CD14-positive monocyte (primary cell): ENCODE data around the gene PRSS27. TPM values are rescaled to one million over a fixed set of nuclear protein-coding genes. Genes with fewer than 3 reads are reported as not detected.

ENCODE experiments used
- DNase-seq, 3 donors: peaks; one replicate each; pipeline ENCODE4 v3.0.0-alpha.2; 2011 to 2022
- H2AFZ ChIP-seq: 2 replicates; pipeline ENCODE4 v1.6.0; 2012; ENCODE audit warnings: mild to moderate bottlenecking, low read depth, low read length, inconsistent platforms; ENCODE audit not compliant: insufficient read depth, poor library complexity, severe bottlenecking
- H3K27ac ChIP-seq, 2 donors: 1 replicate in 1 of 2; 2 replicates in 1 of 2; pipeline ENCODE4 v1.5.1; 2012 to 2013; ENCODE audit warnings: low read length in 2 of 2, control low read depth in 1 of 2, inconsistent platforms in 1 of 2, low read depth in 1 of 2, mild to moderate bottlenecking in 1 of 2
- H3K27me3 ChIP-seq, 2 donors: one replicate each; pipeline versions ENCODE4 v1.6.0 to v1.6.1; 2011 to 2013; ENCODE audit warnings: low read length in 2 of 2; ENCODE audit not compliant: control insufficient read depth in 2 of 2, insufficient read depth in 2 of 2
- H3K36me3 ChIP-seq, 2 donors: replicated peaks in 1 of 2; 1 replicate in 1 of 2; 2 replicates in 1 of 2; pipeline versions ENCODE4 v1.5.1 to v1.6.1; 2012 to 2013; ENCODE audit warnings: low read length in 2 of 2, control low read depth in 1 of 2, inconsistent platforms in 1 of 2, mild to moderate bottlenecking in 1 of 2; ENCODE audit not compliant: insufficient read depth in 2 of 2, control insufficient read depth in 1 of 2
- H3K4me1 ChIP-seq, 2 donors: 1 replicate in 1 of 2; 2 replicates in 1 of 2; pipeline versions ENCODE4 v1.5.1 to v1.6.1; 2012 to 2013; ENCODE audit warnings: low read length in 2 of 2, control low read depth in 1 of 2, inconsistent platforms in 1 of 2, mild to moderate bottlenecking in 1 of 2, moderate library complexity in 1 of 2; ENCODE audit not compliant: insufficient read depth in 2 of 2, control insufficient read depth in 1 of 2
- H3K4me2 ChIP-seq: replicated peaks from 2 replicates; pipeline ENCODE3; 2012; ENCODE audit warnings: low read length, moderate library complexity, mild to moderate bottlenecking; ENCODE audit not compliant: poor library complexity, severe bottlenecking; ENCODE audit errors: extremely low read depth
- H3K4me3 ChIP-seq, 3 experiments: fragments of 200-600 bp in 1 of 3; sonication (generic) in 1 of 3; replicated peaks in 1 of 3; 1 replicate in 2 of 3; 2 replicates in 1 of 3; pipeline ENCODE4 v1.5.1; 2011 to 2013; ENCODE audit warnings: low read length in 3 of 3, mild to moderate bottlenecking in 3 of 3, control low read depth in 2 of 3, low read depth in 2 of 3, inconsistent platforms in 1 of 3, moderate library complexity in 1 of 3
- H3K79me2 ChIP-seq: 2 replicates; pipeline ENCODE4 v1.6.0; 2012; ENCODE audit warnings: mild to moderate bottlenecking, control low read depth, inconsistent platforms, low read length, moderate library complexity; ENCODE audit not compliant: insufficient read depth
- H3K9ac ChIP-seq: 2 replicates; pipeline ENCODE4 v1.6.0; 2017; ENCODE audit warnings: low read length, mild to moderate bottlenecking; ENCODE audit not compliant: insufficient read depth, poor library complexity, severe bottlenecking
- H3K9me3 ChIP-seq, 2 donors: replicated peaks in 1 of 2; 1 replicate in 1 of 2; 2 replicates in 1 of 2; pipeline versions ENCODE4 v1.5.1 to v1.6.1; 2012 to 2013; ENCODE audit warnings: low read length in 2 of 2, control low read depth in 1 of 2; ENCODE audit not compliant: control insufficient read depth in 1 of 2, insufficient read depth in 1 of 2
- H4K20me1 ChIP-seq: 2 replicates; pipeline ENCODE4 v1.6.0; 2012; ENCODE audit warnings: mild to moderate bottlenecking, low read length, control low read depth, moderate library complexity; ENCODE audit not compliant: insufficient read depth
- H3K27ac Mint-ChIP-seq, 7 donors: one replicate each; pipeline ENCODE4 v1.8.0; 2020; ENCODE audit warnings: mild to moderate bottlenecking in 7 of 7, mixed read lengths in 7 of 7, moderate library complexity in 6 of 7, inconsistent platforms in 2 of 7
- H3K27me3 Mint-ChIP-seq, 3 donors: one replicate each; pipeline ENCODE4 v1.8.0; 2021 to 2022; ENCODE audit warnings: low read depth in 3 of 3, mild to moderate bottlenecking in 3 of 3, mixed read lengths in 3 of 3, moderate library complexity in 3 of 3, inconsistent platforms in 1 of 3
- H3K36me3 Mint-ChIP-seq, 2 donors: one replicate each; pipeline ENCODE4 v1.8.0; 2020; ENCODE audit warnings: mixed read lengths in 2 of 2, inconsistent platforms in 1 of 2, mild to moderate bottlenecking in 1 of 2
- H3K4me1 Mint-ChIP-seq: one replicate; pipeline ENCODE4 v1.8.0; 2020; ENCODE audit warnings: mild to moderate bottlenecking, mixed read lengths
- H3K4me3 Mint-ChIP-seq, 2 donors: one replicate each; pipeline ENCODE4 v1.8.0; 2020; ENCODE audit warnings: mild to moderate bottlenecking in 2 of 2, mixed read lengths in 2 of 2, moderate library complexity in 1 of 2
- H3K9me3 Mint-ChIP-seq, 7 donors: one replicate each; pipeline ENCODE4 v1.8.0; 2020 to 2022; ENCODE audit warnings: mixed read lengths in 7 of 7, mild to moderate bottlenecking in 6 of 7, moderate library complexity in 6 of 7, inconsistent platforms in 2 of 7
- WGBS: methylation state at CpG from one replicate; pipeline ENCODE4 v1.1.5; 2013; ENCODE audit warnings: missing lambda C conversion rate; ENCODE audit not compliant: insufficient coverage; 5-methylcytosine and 5-hydroxymethylcytosine counted together
- intact Hi-C, 2 donors: fragments of 100-400 bp; cut with micrococcal nuclease; formaldehyde crosslinking; loops; one replicate each; pipeline versions ENCODE4 v1.15.0 to v1.15.1; 2023
- polyA plus RNA-seq, 3 donors: library from polyadenylated mRNA; depleted of rRNA in 1 of 3; unstranded in 2 of 3; stranded (reverse) in 1 of 3; fragments of 300-500 nt in 2 of 3; fragments of >200 nt in 1 of 3; fragmentation: Illumina TruSeq in 2 of 3; gene quantifications; 1 replicate in 2 of 3; 2 replicates in 1 of 3; pipeline ENCODE4 v1.2.3, GENCODE V29; 2012 to 2021
- TF ChIP-seq, protein P1 (sequence below): fragments of 200-600 bp; IDR thresholded peaks from one replicate; pipeline ENCODE4 v1.8.0; 2022; ENCODE audit warnings: antibody characterized with exemption, mild to moderate bottlenecking

PRSS27 gene
- polyA plus RNA-seq, 3 donors, result 1.1 TPM; not detected in 2

DNA sequence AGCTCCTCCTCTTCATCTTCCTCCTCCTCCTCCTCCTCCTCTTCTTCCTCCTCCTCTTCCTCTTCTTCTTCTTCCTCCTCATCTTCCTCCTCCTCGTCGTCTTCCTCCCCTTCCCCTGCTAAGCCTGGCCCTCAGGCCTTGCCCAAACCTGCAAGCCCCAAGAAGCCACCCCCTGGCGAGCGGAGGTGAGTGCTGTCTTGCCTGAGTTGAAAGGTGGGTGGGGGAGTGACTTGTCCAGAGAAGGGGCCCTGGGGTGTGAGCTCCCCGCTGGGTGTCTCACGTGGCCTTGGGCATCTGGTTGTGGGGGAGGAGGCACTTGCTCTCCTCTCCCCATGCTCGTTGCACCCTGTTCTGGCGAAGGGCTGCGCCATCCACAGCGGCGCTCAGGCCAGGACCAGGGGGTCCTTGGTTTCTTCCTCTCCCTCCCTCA lies 49.1 kb upstream of the PRSS27 start:
- no peak overlapping the region for H3K9ac ChIP-seq
- 98% methylated on average over 5 of the region's 11 CpGs for WGBS
- TF ChIP-seq, protein P1, sequence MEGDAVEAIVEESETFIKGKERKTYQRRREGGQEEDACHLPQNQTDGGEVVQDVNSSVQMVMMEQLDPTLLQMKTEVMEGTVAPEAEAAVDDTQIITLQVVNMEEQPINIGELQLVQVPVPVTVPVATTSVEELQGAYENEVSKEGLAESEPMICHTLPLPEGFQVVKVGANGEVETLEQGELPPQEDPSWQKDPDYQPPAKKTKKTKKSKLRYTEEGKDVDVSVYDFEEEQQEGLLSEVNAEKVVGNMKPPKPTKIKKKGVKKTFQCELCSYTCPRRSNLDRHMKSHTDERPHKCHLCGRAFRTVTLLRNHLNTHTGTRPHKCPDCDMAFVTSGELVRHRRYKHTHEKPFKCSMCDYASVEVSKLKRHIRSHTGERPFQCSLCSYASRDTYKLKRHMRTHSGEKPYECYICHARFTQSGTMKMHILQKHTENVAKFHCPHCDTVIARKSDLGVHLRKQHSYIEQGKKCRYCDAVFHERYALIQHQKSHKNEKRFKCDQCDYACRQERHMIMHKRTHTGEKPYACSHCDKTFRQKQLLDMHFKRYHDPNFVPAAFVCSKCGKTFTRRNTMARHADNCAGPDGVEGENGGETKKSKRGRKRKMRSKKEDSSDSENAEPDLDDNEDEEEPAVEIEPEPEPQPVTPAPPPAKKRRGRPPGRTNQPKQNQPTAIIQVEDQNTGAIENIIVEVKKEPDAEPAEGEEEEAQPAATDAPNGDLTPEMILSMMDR, result no peak
- H3K4me3 Mint-ChIP-seq, result no peak overlapping the region
- no peaks in the 10 kb centered on the region for H3K4me1 ChIP-seq
- peaks cover 100% of the 10 kb centered on the region for H4K20me1 ChIP-seq
- peaks cover 47% of the 10 kb centered on the region for H3K79me2 ChIP-seq
- intact Hi-C loops, result no loop called here
- peaks cover 0 to 4% (median 0%) of the 10 kb centered on the region in 3 donors for H3K27me3 Mint-ChIP-seq
- H3K27ac Mint-ChIP-seq, result peak overlapping the region in 6 of 7 donors; percentile 31 to 76 (median 60)
- no peak overlapping the region for H2AFZ ChIP-seq
- H3K9me3 ChIP-seq, result no peaks in the 10 kb centered on the region
- no peak for DNase-seq
- H3K27ac ChIP-seq, result peak overlapping the region in 1 of 2 donors; percentile 27
- peaks cover 95 to 100% of the 10 kb centered on the region in 2 donors for H3K36me3 ChIP-seq
- peaks cover 93 to 100% of the 10 kb centered on the region in 2 donors for H3K36me3 Mint-ChIP-seq
- H3K4me2 ChIP-seq, result no peak overlapping the region
- H3K4me3 ChIP-seq, result no peak overlapping the region
- peaks cover 6% of the 10 kb centered on the region for H3K4me1 Mint-ChIP-seq
- H3K27me3 ChIP-seq, result no peaks in the 10 kb centered on the region
- peaks cover 0 to 1% (median 0%) of the 10 kb centered on the region in 7 donors for H3K9me3 Mint-ChIP-seq

DNA sequence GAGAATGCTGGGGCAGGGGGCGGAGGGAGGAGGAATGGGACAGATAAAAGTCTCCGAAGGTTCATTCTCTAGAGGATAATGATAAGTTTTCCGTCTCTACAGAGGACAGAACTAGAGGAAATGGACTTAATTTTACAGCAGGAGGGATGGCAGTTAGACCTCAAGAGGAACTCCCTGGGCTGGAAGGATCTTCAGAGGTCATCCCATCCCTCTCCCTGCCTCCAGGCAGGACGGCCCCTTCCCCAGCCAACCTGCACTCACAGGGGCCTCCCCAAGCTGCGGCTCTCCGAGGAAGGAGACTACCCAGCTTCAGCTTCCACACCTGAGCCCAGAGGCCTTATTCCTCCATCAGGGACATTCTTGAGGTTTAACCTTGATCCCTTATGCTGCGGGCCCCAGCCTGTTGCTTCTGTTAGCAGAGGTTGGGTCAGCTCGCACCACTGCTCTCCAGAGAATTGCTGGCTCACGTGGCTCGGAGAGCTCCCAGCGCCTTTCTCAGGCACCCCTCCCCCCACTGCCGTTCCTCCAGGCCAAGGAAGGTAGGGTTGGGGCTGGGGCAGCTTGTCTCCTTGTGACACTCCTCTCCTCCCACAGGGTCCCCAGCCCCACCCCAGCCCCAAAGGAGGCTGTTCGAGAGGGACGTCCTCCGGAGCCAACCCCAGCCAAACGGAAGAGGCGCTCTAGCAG lies 48.5 kb upstream of the PRSS27 start:
- H3K36me3 ChIP-seq, result peaks cover 95 to 100% of the 10 kb centered on the region in 2 donors
- H4K20me1 ChIP-seq, result peaks cover 100% of the 10 kb centered on the region
- Mint-ChIP-seq H3K4me3 (no peak overlapping the region), H3K36me3 (peaks cover 93 to 100% of the 10 kb centered on the region in 2 donors), H3K9me3 (peaks cover 0 to 1% (median 0%) of the 10 kb centered on the region in 7 donors), H3K27ac (peak overlapping the region in 4 of 7 donors; percentile 20 to 74 (median 54)), H3K4me1 (peaks cover 6% of the 10 kb centered on the region), H3K27me3 (peaks cover 0 to 4% (median 0%) of the 10 kb centered on the region in 3 donors)
- no peak overlapping the region for H2AFZ ChIP-seq
- H3K27me3 ChIP-seq, result no peaks in the 10 kb centered on the region
- H3K9me3 ChIP-seq, result no peaks in the 10 kb centered on the region
- H3K4me2 ChIP-seq, result no peak overlapping the region
- peaks cover 53% of the 10 kb centered on the region for H3K79me2 ChIP-seq
- H3K27ac ChIP-seq, result peak overlapping the region in 1 of 2 donors; percentile 27
- H3K4me1 ChIP-seq, result no peaks in the 10 kb centered on the region
- H3K9ac ChIP-seq, result no peak overlapping the region
- TF ChIP-seq, protein P1, result no peak
- H3K4me3 ChIP-seq, result no peak overlapping the region
- intact Hi-C loops, result no loop called here
- no peak for DNase-seq
- WGBS, result 92% methylated on average over 10 of the region's 17 CpGs
